Endothelial cell of umbilical vein (primary cell): ENCODE results near the gene CRY1. TPM values are rescaled to one million over a fixed set of nuclear protein-coding genes. Genes with fewer than 3 reads are reported as not detected.

Source experiments
- BruUV-seq: library from RNA; stranded (reverse); fragments of 400-500 nt; replicated peaks from 2 replicates; lab custom pipeline; 2021; lab: Mats Ljungman, UMichigan
- CTCF ChIA-PET: fragments of 300-600, 350-600 bp; sonication (Branson Sonifier 250); formaldehyde crosslinking; loops from one replicate; lab custom pipeline; 2021; ENCODE audit warnings: antibody characterized with exemption, inconsistent platforms; lab: Charles Lee
- POLR2A ChIA-PET: fragments of 300-600, 350-600 bp; sonication (Branson Sonifier 250); formaldehyde crosslinking; loops from one replicate; lab custom pipeline; 2021; ENCODE audit warnings: antibody characterized with exemption, inconsistent platforms; lab: Charles Lee
- DNase-seq: peaks from one replicate; pipeline ENCODE4 v3.0.0-alpha.2; 2011; ENCODE audit warnings: low read depth, low spot score
- FAIRE-seq: peaks from 2 replicates; lab custom pipeline; 2011; peaks lifted over from hg19 to GRCh38; lab: Jason Lieb, UNC
- H2AFZ ChIP-seq: 2 replicates; pipeline ENCODE4 v1.6.0; 2012; ENCODE audit warnings: low read depth, low read length, control low read depth, inconsistent platforms
- H3K27ac ChIP-seq: 2 replicates; pipeline ENCODE4 v1.5.1; 2011; ENCODE audit warnings: low read depth, mild to moderate bottlenecking, control low read depth, low read length, moderate library complexity; ENCODE audit not compliant: insufficient read depth
- H3K27me3 ChIP-seq, 2 experiments: 2 replicates each; pipeline versions ENCODE4 v1.6.0 to v1.6.1; 2011; ENCODE audit warnings: low read length in 2 of 2, mixed read lengths in 1 of 2; ENCODE audit not compliant: control insufficient read depth in 2 of 2, insufficient read depth in 2 of 2
- H3K36me3 ChIP-seq, 2 experiments: 2 replicates in 1 of 2; 3 replicates in 1 of 2; pipeline ENCODE4 v1.5.1; 2011; ENCODE audit warnings: low read length in 2 of 2, mild to moderate bottlenecking in 1 of 2, moderate library complexity in 1 of 2; ENCODE audit not compliant: control insufficient read depth in 2 of 2, insufficient read depth in 2 of 2; ENCODE audit errors: extremely low read depth in 1 of 2
- H3K4me1 ChIP-seq: 3 replicates; pipeline ENCODE4 v1.5.1; 2011; ENCODE audit warnings: mild to moderate bottlenecking, low read length; ENCODE audit not compliant: control insufficient read depth, insufficient read depth; ENCODE audit errors: extremely low read depth
- H3K4me2 ChIP-seq: 2 replicates; pipeline ENCODE4 v1.6.1; 2011; ENCODE audit warnings: low read length, control low read depth, mixed read lengths; ENCODE audit not compliant: insufficient read depth
- H3K4me3 ChIP-seq, 3 experiments: fragments of 200-600 bp in 1 of 3; sonication (generic), shearing (Covaris generic) in 1 of 3; replicated peaks in 1 of 3; 2 replicates each; pipeline ENCODE4 v1.5.1; 2011 to 2016; ENCODE audit warnings: control low read depth in 3 of 3, low read length in 3 of 3, mild to moderate bottlenecking in 2 of 3, inconsistent platforms in 1 of 3, low read depth in 1 of 3, moderate library complexity in 1 of 3; ENCODE audit not compliant: insufficient read depth in 1 of 3
- H3K79me2 ChIP-seq: 2 replicates; pipeline ENCODE4 v1.6.0; 2012; ENCODE audit warnings: low read length, inconsistent platforms; ENCODE audit not compliant: control insufficient read depth, insufficient read depth
- H3K9ac ChIP-seq: replicated peaks from 2 replicates; pipeline ENCODE3; 2011; ENCODE audit warnings: low read length, control low read depth; ENCODE audit not compliant: insufficient read depth; ENCODE audit errors: extremely low read depth
- H3K9me1 ChIP-seq: replicated peaks from 3 replicates; pipeline ENCODE4 v1.6.0; 2011; ENCODE audit warnings: mild to moderate bottlenecking, low read length; ENCODE audit not compliant: control insufficient read depth, insufficient read depth; ENCODE audit errors: extremely low read depth
- H3K9me3 ChIP-seq: replicated peaks from 2 replicates; pipeline ENCODE4 v1.5.1; 2012; ENCODE audit warnings: low read length, inconsistent platforms; ENCODE audit not compliant: control insufficient read depth, insufficient read depth
- H4K20me1 ChIP-seq: replicated peaks from 2 replicates; pipeline ENCODE3; 2011; ENCODE audit warnings: mild to moderate bottlenecking, low read length; ENCODE audit not compliant: control insufficient read depth, insufficient read depth; ENCODE audit errors: extremely low read depth
- EZH2 ChIP-seq: IDR thresholded peaks from 2 replicates; pipeline ENCODE4 v1.6.1; 2012; ENCODE audit warnings: borderline replicate concordance, low read depth, mild to moderate bottlenecking, moderate library complexity, low read length, inconsistent platforms; ENCODE audit not compliant: severe bottlenecking
- FOS ChIP-seq: IDR thresholded peaks from 2 replicates; pipeline ENCODE4 v1.6.1; 2011; ENCODE audit warnings: mild to moderate bottlenecking, low read length, moderate library complexity, borderline replicate concordance; ENCODE audit not compliant: insufficient read depth
- GATA2 ChIP-seq: IDR thresholded peaks from 2 replicates; pipeline ENCODE4 v1.7.0; 2011; ENCODE audit warnings: low read depth, mild to moderate bottlenecking, moderate library complexity, mixed read lengths, low read length; ENCODE audit not compliant: insufficient read length, insufficient read depth
- JUN ChIP-seq: IDR thresholded peaks from 2 replicates; pipeline ENCODE4 v1.6.1; 2011; ENCODE audit warnings: borderline replicate concordance, low read depth; ENCODE audit not compliant: insufficient read length, insufficient read depth
- MYC ChIP-seq: IDR thresholded peaks from one replicate; pipeline ENCODE4 v1.6.1; 2011; ENCODE audit warnings: mild to moderate bottlenecking, low read depth, low read length
- POLR2A ChIP-seq: IDR thresholded peaks from 2 replicates; pipeline ENCODE4 v1.6.1; 2012; ENCODE audit warnings: low read depth, mild to moderate bottlenecking, control low read depth, low read length
- POLR2AphosphoS5 ChIP-seq: IDR thresholded peaks from 2 replicates; pipeline ENCODE4 v1.6.1; 2012; ENCODE audit warnings: low read depth, mild to moderate bottlenecking, control low read depth, low read length, moderate library complexity; ENCODE audit not compliant: insufficient read depth
- dilution Hi-C: fragments of 300-500 bp; cut with MboI; formaldehyde crosslinking; loops from one replicate; pipeline ENCODE4 v1.15.0; 2019; ENCODE audit warnings: low sequenced_read_pairs; ENCODE audit not compliant: extremely low pct_ligation_motif_present
- intact Hi-C: fragments of 100-400 bp; cut with micrococcal nuclease; formaldehyde crosslinking; loops from one replicate; pipeline ENCODE4 v1.10.0; 2022
- polyA plus RNA-seq, 4 experiments: library from polyadenylated mRNA; depleted of rRNA in 3 of 4; stranded (reverse) in 3 of 4; unstranded in 1 of 4; fragments of >200 nt; gene quantifications; 2 replicates each; pipeline versions ENCODE4 v1.2.1 to v1.2.3, GENCODE V29; 2011 to 2012; ENCODE audit warnings: missing spikeins in 1 of 4
- total RNA-seq: library from RNA; stranded (reverse); gene quantifications from 2 replicates; pipeline ENCODE4 v1.2.3, GENCODE V29; 2021
- TF ChIP-seq, protein P1 (sequence below): IDR thresholded peaks from 2 replicates; pipeline ENCODE4 v1.6.1; 2011; ENCODE audit not compliant: insufficient read depth, insufficient read length
- TF ChIP-seq, protein P2 (sequence below), 2 donors: IDR thresholded peaks; 1 replicate in 1 of 2; 2 replicates in 1 of 2; pipeline ENCODE4 v1.5.1; 2011; ENCODE audit warnings: low read length in 2 of 2, mild to moderate bottlenecking in 2 of 2, moderate library complexity in 2 of 2, control low read depth in 1 of 2, inconsistent platforms in 1 of 2, low read depth in 1 of 2; ENCODE audit not compliant: insufficient read depth in 1 of 2; ENCODE audit errors: extremely low read depth in 1 of 2

Gene CRY1
- total and polyA plus RNA-seq, 2 donors (not counting 3 experiments of a cell fraction or from before 2014, with no cell fraction given): 11.4 to 21.0 TPM

DNA sequence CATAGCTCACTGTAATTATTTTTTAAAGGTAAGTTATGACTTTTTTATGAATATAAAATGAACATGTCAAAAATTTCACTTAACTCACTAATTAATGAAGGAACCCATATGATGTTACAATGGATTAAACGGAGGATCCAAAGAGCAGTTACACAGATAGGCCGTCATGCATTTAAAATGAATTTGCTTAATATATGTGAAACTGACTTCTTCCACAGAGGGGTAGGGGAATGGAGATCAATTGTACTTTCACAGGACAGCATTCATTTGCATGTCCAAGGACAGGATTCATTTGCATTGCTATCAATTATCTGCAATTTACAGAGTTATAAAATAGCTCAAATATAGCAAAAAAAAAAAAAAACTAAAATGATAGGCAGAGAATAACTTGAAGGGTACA lies 6.6 kb upstream of the CRY1 start:
- Histone ChIP-seq H3K4me3 (no peak overlapping the region), H3K9me1 (no peaks in the 10 kb centered on the region), H3K9ac (no peak overlapping the region), H3K4me1 (peaks cover 1% of the 10 kb centered on the region), H3K27me3 (no peaks in the 10 kb centered on the region), H2AFZ (no peak overlapping the region), H3K4me2 (no peak overlapping the region), H3K9me3 (no peaks in the 10 kb centered on the region), H3K36me3 (no peaks in the 10 kb centered on the region), H3K27ac (no peak overlapping the region), H3K79me2 (no peaks in the 10 kb centered on the region), H4K20me1 (no peaks in the 10 kb centered on the region)
- no TSS peak for BruUV-seq
- dilution Hi-C loops (no loop called here), intact Hi-C loops (loop anchor here (10.0 kb wide), 1 partner anchor 1415 kb away; the partner anchor contains the start of gene FICD)
- ChIA-PET CTCF (interaction anchor here (1.4 kb wide), 1 partner anchor 8 kb away, joined by 5 read pairs; no protein-coding TSS in a partner anchor), POLR2A (no interaction called here)
- TF ChIP-seq, protein P1, sequence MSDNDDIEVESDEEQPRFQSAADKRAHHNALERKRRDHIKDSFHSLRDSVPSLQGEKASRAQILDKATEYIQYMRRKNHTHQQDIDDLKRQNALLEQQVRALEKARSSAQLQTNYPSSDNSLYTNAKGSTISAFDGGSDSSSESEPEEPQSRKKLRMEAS: no peak
- TF ChIP-seq FOS: no peak
- TF ChIP-seq, protein P2, sequence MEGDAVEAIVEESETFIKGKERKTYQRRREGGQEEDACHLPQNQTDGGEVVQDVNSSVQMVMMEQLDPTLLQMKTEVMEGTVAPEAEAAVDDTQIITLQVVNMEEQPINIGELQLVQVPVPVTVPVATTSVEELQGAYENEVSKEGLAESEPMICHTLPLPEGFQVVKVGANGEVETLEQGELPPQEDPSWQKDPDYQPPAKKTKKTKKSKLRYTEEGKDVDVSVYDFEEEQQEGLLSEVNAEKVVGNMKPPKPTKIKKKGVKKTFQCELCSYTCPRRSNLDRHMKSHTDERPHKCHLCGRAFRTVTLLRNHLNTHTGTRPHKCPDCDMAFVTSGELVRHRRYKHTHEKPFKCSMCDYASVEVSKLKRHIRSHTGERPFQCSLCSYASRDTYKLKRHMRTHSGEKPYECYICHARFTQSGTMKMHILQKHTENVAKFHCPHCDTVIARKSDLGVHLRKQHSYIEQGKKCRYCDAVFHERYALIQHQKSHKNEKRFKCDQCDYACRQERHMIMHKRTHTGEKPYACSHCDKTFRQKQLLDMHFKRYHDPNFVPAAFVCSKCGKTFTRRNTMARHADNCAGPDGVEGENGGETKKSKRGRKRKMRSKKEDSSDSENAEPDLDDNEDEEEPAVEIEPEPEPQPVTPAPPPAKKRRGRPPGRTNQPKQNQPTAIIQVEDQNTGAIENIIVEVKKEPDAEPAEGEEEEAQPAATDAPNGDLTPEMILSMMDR (IDR thresholded peaks at IDR 0.05; ENCODE audit: extremely low read depth in 1 of 2, insufficient read depth in 1 of 2, low read depth in 1 of 2, low read length in 2 of 2): no peak
- TF ChIP-seq GATA2: no peak
- TF ChIP-seq POLR2A: no peak
- TF ChIP-seq EZH2: no peak
- no peak for TF ChIP-seq JUN
- no peak for TF ChIP-seq POLR2AphosphoS5
- TF ChIP-seq MYC: no peak
- no peak for DNase-seq
- no peak for FAIRE-seq
